AG09309 (cell line): ENCODE data around the gene EXOC6B.

Experiments used
- DNase-seq: peaks from one replicate; pipeline ENCODE4 v3.0.0-alpha.2; 2010; ENCODE audit warnings: low read depth
- H3K4me3 ChIP-seq: 2 replicates; pipeline ENCODE4 v1.5.1; 2011; ENCODE audit warnings: mild to moderate bottlenecking, low read depth, low read length, moderate library complexity; ENCODE audit not compliant: control insufficient read depth
- TF ChIP-seq, protein P1 (sequence below): IDR thresholded peaks from 2 replicates; pipeline ENCODE4 v1.5.1; 2011; ENCODE audit warnings: mild to moderate bottlenecking, low read depth, low read length, inconsistent platforms; ENCODE audit not compliant: insufficient read depth, control insufficient read depth; ENCODE audit errors: missing control alignments

The EXOC6B gene

DNA sequence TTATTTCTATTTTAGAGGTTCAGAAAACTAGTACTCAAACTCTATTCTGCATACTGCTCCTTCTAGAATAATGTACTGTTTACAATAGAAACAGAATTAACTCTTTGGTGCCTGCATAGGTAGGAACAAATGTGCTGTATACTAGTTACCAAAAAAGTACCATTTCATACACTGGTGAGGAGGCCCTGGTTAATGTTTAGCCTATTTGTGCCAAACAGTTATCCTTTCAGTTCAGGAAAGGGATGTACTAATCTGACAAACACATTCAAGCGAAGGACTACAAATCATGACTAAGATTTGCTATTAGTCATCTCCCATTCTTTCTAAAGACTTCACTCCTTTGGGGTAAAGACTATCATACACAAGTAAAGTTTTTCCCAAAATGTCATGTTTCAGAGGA, 47.4 kb downstream of the EXOC6B start:
- no peak for DNase-seq

DNA sequence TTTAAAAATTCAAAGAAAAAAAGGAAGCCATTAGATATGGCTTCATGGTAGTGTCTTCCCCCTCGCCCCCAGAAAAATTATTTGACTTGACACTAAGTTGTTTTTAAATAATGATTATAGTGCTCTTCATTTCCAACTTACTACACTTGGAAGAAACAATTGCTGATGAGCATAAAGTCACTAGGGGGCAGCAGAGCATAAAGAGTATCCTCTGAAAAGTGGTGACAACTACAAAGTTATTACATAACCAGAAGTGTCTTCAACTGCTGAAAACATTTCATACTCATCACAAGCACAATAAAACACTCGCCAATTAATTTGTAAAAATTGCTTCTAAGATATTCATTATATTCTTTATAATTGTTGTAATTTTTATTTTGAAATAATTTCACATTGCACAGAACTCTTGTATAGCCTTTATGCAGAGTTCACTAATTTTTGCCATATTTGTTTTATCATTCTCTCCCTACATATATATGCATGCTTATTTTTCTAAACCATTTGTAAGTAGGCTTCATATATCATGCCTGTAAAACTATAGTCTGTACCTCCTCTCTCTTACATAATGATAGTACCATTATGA, 54.9 kb downstream of the EXOC6B start:
- TF ChIP-seq, protein P1, sequence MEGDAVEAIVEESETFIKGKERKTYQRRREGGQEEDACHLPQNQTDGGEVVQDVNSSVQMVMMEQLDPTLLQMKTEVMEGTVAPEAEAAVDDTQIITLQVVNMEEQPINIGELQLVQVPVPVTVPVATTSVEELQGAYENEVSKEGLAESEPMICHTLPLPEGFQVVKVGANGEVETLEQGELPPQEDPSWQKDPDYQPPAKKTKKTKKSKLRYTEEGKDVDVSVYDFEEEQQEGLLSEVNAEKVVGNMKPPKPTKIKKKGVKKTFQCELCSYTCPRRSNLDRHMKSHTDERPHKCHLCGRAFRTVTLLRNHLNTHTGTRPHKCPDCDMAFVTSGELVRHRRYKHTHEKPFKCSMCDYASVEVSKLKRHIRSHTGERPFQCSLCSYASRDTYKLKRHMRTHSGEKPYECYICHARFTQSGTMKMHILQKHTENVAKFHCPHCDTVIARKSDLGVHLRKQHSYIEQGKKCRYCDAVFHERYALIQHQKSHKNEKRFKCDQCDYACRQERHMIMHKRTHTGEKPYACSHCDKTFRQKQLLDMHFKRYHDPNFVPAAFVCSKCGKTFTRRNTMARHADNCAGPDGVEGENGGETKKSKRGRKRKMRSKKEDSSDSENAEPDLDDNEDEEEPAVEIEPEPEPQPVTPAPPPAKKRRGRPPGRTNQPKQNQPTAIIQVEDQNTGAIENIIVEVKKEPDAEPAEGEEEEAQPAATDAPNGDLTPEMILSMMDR = peak; percentile 74
- no peak overlapping the region for H3K4me3 ChIP-seq
- peak; percentile 46 for DNase-seq

More for the DNA sequence above, 47.4 kb downstream of the EXOC6B start:
- TF ChIP-seq, protein P1 = no peak
- no peak overlapping the region for H3K4me3 ChIP-seq

DNA sequence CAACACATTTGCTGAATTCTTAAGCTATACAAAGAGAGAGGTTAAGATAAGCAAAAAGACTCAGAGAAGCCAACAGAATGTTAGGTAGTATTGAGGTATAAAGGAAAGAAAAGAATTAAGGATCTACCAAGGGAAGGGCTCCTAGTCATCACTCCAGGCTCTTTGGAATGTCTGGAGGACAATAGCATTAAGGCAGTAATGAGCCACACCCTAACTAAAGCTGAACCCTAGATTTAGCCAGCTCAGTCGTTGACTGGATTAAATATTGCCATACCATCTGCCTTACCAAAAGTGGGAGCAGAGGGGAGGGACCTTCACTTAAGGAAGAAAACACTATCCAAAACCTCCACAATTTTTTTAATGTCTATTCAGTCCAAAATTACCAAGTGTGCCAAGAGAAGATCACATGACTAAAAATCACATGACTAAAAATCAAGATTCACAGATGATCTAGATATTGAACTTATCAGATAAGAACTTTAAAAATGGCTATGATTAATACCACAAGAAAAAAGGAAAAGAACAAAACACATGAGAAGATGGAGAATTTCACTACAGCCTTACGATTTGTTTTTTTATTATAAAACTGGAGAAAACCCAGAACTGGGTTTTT, 59.7 kb downstream of the EXOC6B start:
- no peak overlapping the region for H3K4me3 ChIP-seq
- TF ChIP-seq, protein P1 = no peak
- no peak for DNase-seq

DNA sequence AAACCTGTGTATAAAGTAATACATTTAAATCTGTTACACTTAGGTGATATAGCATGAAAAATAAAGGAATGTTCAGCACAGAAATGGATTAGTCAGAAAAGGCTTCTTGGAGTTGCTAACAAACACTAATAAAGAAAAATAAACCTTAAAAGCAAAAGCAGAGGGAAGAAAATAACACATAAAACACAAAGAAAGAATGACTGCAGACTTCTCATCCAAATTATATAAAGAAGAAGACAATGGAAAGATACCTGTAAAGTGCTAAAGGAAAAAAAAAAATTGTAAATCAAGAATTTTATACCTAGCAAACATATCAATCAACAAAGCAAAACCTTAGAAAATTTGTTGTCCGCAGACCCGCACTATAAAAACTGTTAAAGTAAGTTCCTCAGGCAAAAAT, 63.6 kb downstream of the EXOC6B start:
- TF ChIP-seq, protein P1 = no peak
- DNase-seq = no peak

DNA sequence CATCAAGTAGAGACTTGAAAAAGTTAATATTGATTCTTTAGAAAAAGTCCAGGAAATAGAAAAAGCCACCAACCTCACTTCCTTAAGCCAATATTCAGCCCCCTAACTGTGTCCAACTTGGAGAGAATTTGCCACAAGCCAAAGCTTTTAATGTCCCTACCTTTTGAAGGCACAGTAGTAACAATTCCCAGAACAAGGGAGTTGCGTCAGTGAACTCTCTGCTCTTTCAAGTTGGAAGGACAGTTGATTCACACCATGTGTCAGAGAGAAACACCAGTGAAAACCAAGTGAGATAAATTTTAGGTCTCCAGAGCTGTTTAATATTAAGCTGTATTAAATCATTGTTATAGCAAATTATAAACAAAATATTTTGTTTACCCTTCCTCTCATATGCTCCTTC, 66.1 kb downstream of the EXOC6B start:
- no peak overlapping the region for H3K4me3 ChIP-seq

More for the DNA sequence above, 63.6 kb downstream of the EXOC6B start:
- H3K4me3 ChIP-seq = no peak overlapping the region

DNA sequence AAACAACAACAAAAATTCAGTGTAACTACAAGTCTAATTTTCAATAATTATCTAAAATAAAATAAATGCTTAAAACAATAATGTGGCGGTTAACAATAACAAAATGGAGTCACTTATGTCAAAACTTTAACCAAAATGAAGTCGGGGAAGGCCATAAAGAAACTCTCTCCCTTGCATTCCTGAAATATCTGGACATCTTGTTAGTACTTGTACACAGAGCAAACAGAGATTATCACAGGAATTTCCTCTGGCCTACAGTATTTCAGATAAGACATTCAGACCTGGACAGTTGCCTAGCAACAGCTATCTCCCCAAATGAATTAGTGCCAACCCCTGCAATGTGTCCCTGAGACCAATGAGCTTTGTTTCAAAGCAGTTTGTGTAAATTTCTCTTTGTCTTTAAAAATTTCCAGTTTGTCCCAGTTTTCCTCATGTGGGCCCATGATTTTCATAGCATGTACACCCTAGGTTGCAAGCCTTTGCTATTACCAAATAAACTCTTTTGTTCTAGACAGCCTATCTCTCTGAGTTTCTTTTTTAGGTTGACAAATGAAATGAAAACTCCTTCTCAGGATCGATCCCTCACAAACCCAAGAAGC, 68.6 kb downstream of the EXOC6B start:
- TF ChIP-seq, protein P1 = no peak
- DNase-seq = peak; percentile 14
- H3K4me3 ChIP-seq = no peak overlapping the region

More for the DNA sequence above, 66.1 kb downstream of the EXOC6B start:
- no peak for DNase-seq
- TF ChIP-seq, protein P1 = no peak
